Sigmoid colon (tissue), 7 donors: ENCODE measurements around the gene CA12. TPM values are rescaled to one million over a fixed set of nuclear protein-coding genes. Genes with fewer than 3 reads are reported as not detected.

ENCODE experiments used
- DNase-seq: peaks from one replicate; pipeline ENCODE4 v3.0.0-alpha.2; 2019
- H3K27ac ChIP-seq, 4 donors: fragments of 200-600 bp; sonication (generic); one replicate each; pipeline ENCODE4 v1.5.1; 2016 to 2019; ENCODE audit warnings: mild to moderate bottlenecking in 1 of 4
- H3K27me3 ChIP-seq, 3 donors: fragments of 200-600 bp; sonication (generic); one replicate each; pipeline ENCODE4 v1.5.1; 2019; ENCODE audit warnings: mild to moderate bottlenecking in 1 of 3
- H3K36me3 ChIP-seq, 4 donors: fragments of 200-600 bp; sonication (generic); one replicate each; pipeline ENCODE4 v1.5.1; 2016 to 2019
- H3K4me1 ChIP-seq, 4 donors: fragments of 200-600 bp; sonication (generic); one replicate each; pipeline ENCODE4 v1.5.1; 2017 to 2019
- H3K4me3 ChIP-seq, 4 donors: fragments of 200-600 bp; sonication (generic); one replicate each; pipeline ENCODE4 v1.5.1; 2017 to 2019; ENCODE audit warnings: mild to moderate bottlenecking in 2 of 4, moderate library complexity in 1 of 4
- H3K9me3 ChIP-seq, 4 donors: fragments of 200-600 bp in 3 of 4; sonication (generic) in 3 of 4; one replicate each; pipeline versions ENCODE4 v1.5.1 to v1.6.1; 2013 to 2019
- CTCF ChIP-seq, 4 experiments: fragments of 450-650 bp in 3 of 4; fragments of 200-600 bp in 1 of 4; IDR thresholded peaks; one replicate each; pipeline ENCODE4 v1.5.1; 2016 to 2019; ENCODE audit warnings: antibody characterized with exemption in 4 of 4, mild to moderate bottlenecking in 3 of 4, moderate library complexity in 2 of 4
- EP300 ChIP-seq, 4 donors: sonication (generic); formaldehyde crosslinking; IDR thresholded peaks; one replicate each; pipeline ENCODE4 v1.6.1; 2017; ENCODE audit warnings: antibody characterized with exemption in 4 of 4
- POLR2A ChIP-seq, 2 donors: fragments of 450-650 bp; IDR thresholded peaks; one replicate each; pipeline ENCODE4 v1.6.1; 2016; ENCODE audit warnings: antibody characterized with exemption in 2 of 2, mild to moderate bottlenecking in 2 of 2, moderate library complexity in 2 of 2
- POLR2AphosphoS5 ChIP-seq, 4 donors: sonication (generic); formaldehyde crosslinking; IDR thresholded peaks; one replicate each; pipeline ENCODE4 v1.6.1; 2017; ENCODE audit warnings: antibody characterized with exemption in 4 of 4
- WGBS, 2 donors: extraction: QIAGEN DNeasy Blood & Tissue Kit; methylation state at CpG; one replicate each; pipeline ENCODE4 v1.1.7; 2013; 5-methylcytosine and 5-hydroxymethylcytosine counted together
- intact Hi-C: fragments of 100-400 bp; cut with DNase I; formaldehyde crosslinking; loops from one replicate; pipeline ENCODE4 v1.15.1; 2023
- polyA plus RNA-seq, 3 donors: library from polyadenylated mRNA; stranded (reverse); fragments of 200-250 nt; gene quantifications; one replicate each; pipeline ENCODE4 v1.2.3, GENCODE V29; 2013
- total RNA-seq, 4 donors: library from RNA; depleted of rRNA; stranded (reverse); fragments of >200 nt; gene quantifications; one replicate each; pipeline ENCODE4 v1.1.0, GENCODE V29; 2016
- donor health status: healthy with polysubstance abuse.
- donor health status: Bipolar disorder and iron deficiency.
- donor health status: healthy.

The CA12 gene
- total and polyA plus RNA-seq, 7 donors = 0.14 to 76.2 (median 2.2) TPM

GRCh38 chr15:63306492-63307073, 75.1 kb downstream of the CA12 start:
- Histone ChIP-seq H3K36me3 (peaks cover 0 to 47% (median 18%) of the 10 kb centered on the region in 4 donors), H3K27me3 (no peaks in the 10 kb centered on the region), H3K4me1 (no peaks in the 10 kb centered on the region), H3K4me3 (no peak overlapping the region), H3K27ac (no peak overlapping the region), H3K9me3 (no peaks in the 10 kb centered on the region)
- DNase-seq = no peak
- intact Hi-C loops = no loop called here
- no peak for TF ChIP-seq EP300 (IDR thresholded peaks at IDR 0.05)
- no peak for TF ChIP-seq POLR2A (IDR thresholded peaks at IDR 0.05)
- no peak for TF ChIP-seq POLR2AphosphoS5 (IDR thresholded peaks at IDR 0.05)
- TF ChIP-seq CTCF (IDR thresholded peaks at IDR 0.05) = no peak
- 47 to 77% methylated on average over 5 of the region's 5 CpGs for WGBS, 2 donors

- intact Hi-C loops = no loop called here
- H3K36me3 ChIP-seq = peaks cover 0 to 55% (median 18%) of the 10 kb centered on the region in 4 donors
- H3K27ac ChIP-seq = no peak overlapping the region
- H3K4me1 ChIP-seq = no peaks in the 10 kb centered on the region
- 96 to 97% methylated on average over 5 of the region's 5 CpGs for WGBS, 2 donors
- no peak overlapping the region for H3K4me3 ChIP-seq
- TF ChIP-seq EP300 (IDR thresholded peaks at IDR 0.05) (no peak), POLR2A (IDR thresholded peaks at IDR 0.05) (no peak), POLR2AphosphoS5 (IDR thresholded peaks at IDR 0.05) (no peak), CTCF (IDR thresholded peaks at IDR 0.05) (no peak)
- DNase-seq = no peak
- H3K27me3 ChIP-seq = no peaks in the 10 kb centered on the region
- H3K9me3 ChIP-seq = no peaks in the 10 kb centered on the region
Measured at GRCh38 chr15:63305260-63305659, 76.4 kb downstream of the CA12 start.

- H3K27me3 ChIP-seq = no peaks in the 10 kb centered on the region
- no peaks in the 10 kb centered on the region for H3K9me3 ChIP-seq
- peaks cover 0 to 64% (median 18%) of the 10 kb centered on the region in 4 donors for H3K36me3 ChIP-seq
- H3K27ac ChIP-seq = no peak overlapping the region
- intact Hi-C loops = no loop called here
- TF ChIP-seq EP300 (IDR thresholded peaks at IDR 0.05) (no peak), CTCF (IDR thresholded peaks at IDR 0.05) (no peak), POLR2A (IDR thresholded peaks at IDR 0.05) (no peak)
- no peak for DNase-seq
- no peaks in the 10 kb centered on the region for H3K4me1 ChIP-seq
- WGBS, 2 donors = 86 to 88% methylated on average over 1 of the region's 1 CpG
- no peak overlapping the region for H3K4me3 ChIP-seq
Measured at GRCh38 chr15:63301088-63301487, 80.6 kb downstream of the CA12 start.

GRCh38 chr15:63299943-63300575, 81.6 kb downstream of the CA12 start:
- TF ChIP-seq POLR2AphosphoS5 (IDR thresholded peaks at IDR 0.05) (no peak), EP300 (IDR thresholded peaks at IDR 0.05) (no peak), CTCF (IDR thresholded peaks at IDR 0.05) (no peak), POLR2A (IDR thresholded peaks at IDR 0.05) (no peak)
- Histone ChIP-seq H3K4me1 (no peaks in the 10 kb centered on the region), H3K4me3 (no peak overlapping the region), H3K27ac (no peak overlapping the region), H3K36me3 (peaks cover 0 to 61% (median 11%) of the 10 kb centered on the region in 4 donors), H3K9me3 (no peaks in the 10 kb centered on the region), H3K27me3 (no peaks in the 10 kb centered on the region)
- intact Hi-C loops = no loop called here
- DNase-seq = no peak
- WGBS, 2 donors = 89 to 91% methylated on average over 7 of the region's 7 CpGs
